WTC11 (cell line): Measurements from ENCODE around the gene SLC37A1. TPM values are rescaled to one million over a fixed set of nuclear protein-coding genes. Genes with fewer than 3 reads are reported as not detected.

Source experiments
- ATAC-seq: fragments of 200-7000 bp; cut with Tn5 transposase; 2 replicates; pipeline ENCODE4 v1.10.0; 2021; ENCODE audit warnings: mild to moderate bottlenecking, moderate library complexity
- CTCF ChIA-PET: fragments of 300-600 bp; sonication (Branson Sonifier 250); formaldehyde crosslinking; loops from one replicate; lab custom pipeline; 2021; ENCODE audit warnings: antibody characterized with exemption; lab: Charles Lee
- POLR2A ChIA-PET: fragments of 350-600 bp; sonication (Branson Sonifier 250); formaldehyde crosslinking; loops from one replicate; lab custom pipeline; 2021; ENCODE audit warnings: antibody characterized with exemption; lab: Charles Lee
- DNase-seq: peaks from one replicate; pipeline ENCODE4 v3.0.0; 2021; ENCODE audit warnings: low spot score
- H3K27ac Mint-ChIP-seq: 2 replicates; pipeline ENCODE4 v1.8.0; 2021; ENCODE audit warnings: mixed read lengths
- H3K27me3 Mint-ChIP-seq: 2 replicates; pipeline ENCODE4 v1.8.0; 2021; ENCODE audit warnings: low read depth, mild to moderate bottlenecking, moderate library complexity, mixed read lengths
- H3K36me3 Mint-ChIP-seq: 2 replicates; pipeline ENCODE4 v1.8.0; 2021; ENCODE audit warnings: mixed read lengths
- H3K4me1 Mint-ChIP-seq: 2 replicates; pipeline ENCODE4 v1.8.0; 2022; ENCODE audit warnings: mixed read lengths
- H3K4me3 Mint-ChIP-seq: 2 replicates; pipeline ENCODE4 v1.8.0; 2021; ENCODE audit warnings: mild to moderate bottlenecking, moderate library complexity, mixed read lengths
- H3K9me3 Mint-ChIP-seq: 2 replicates; pipeline ENCODE4 v1.8.0; 2021; ENCODE audit warnings: mixed read lengths
- CBFB ChIP-seq: sonication (generic); formaldehyde crosslinking; IDR thresholded peaks from 2 replicates; pipeline ENCODE4 v1.8.1; 2022; ENCODE audit warnings: mild to moderate bottlenecking, low read depth, missing genetic modification reagents
- CREB1 ChIP-seq: sonication (generic); formaldehyde crosslinking; IDR thresholded peaks from 2 replicates; pipeline ENCODE4 v1.8.0; 2023; ENCODE audit warnings: mild to moderate bottlenecking, missing genetic modification reagents
- CREM ChIP-seq: sonication (generic); formaldehyde crosslinking; IDR thresholded peaks from 2 replicates; pipeline ENCODE4 v1.8.1; 2022; ENCODE audit warnings: mild to moderate bottlenecking, missing genetic modification reagents, moderate library complexity
- FOXJ3 ChIP-seq: sonication (generic); formaldehyde crosslinking; IDR thresholded peaks from 2 replicates; pipeline ENCODE4 v1.9.0; 2021; ENCODE audit warnings: missing genetic modification reagents, mild to moderate bottlenecking, borderline replicate concordance
- FOXK1 ChIP-seq: sonication (generic); formaldehyde crosslinking; IDR thresholded peaks from 2 replicates; pipeline ENCODE4 v1.8.0; 2022; ENCODE audit warnings: mild to moderate bottlenecking, moderate library complexity, missing genetic modification reagents
- JUN ChIP-seq: sonication (generic); formaldehyde crosslinking; IDR thresholded peaks from 2 replicates; pipeline ENCODE4 v1.8.0; 2023; ENCODE audit warnings: mild to moderate bottlenecking, missing genetic modification reagents
- KAT7 ChIP-seq: sonication (generic); formaldehyde crosslinking; IDR thresholded peaks from 2 replicates; pipeline ENCODE4 v1.8.1; 2023; ENCODE audit warnings: missing genetic modification reagents, mild to moderate bottlenecking, borderline replicate concordance
- MYBL2 ChIP-seq: sonication (generic); formaldehyde crosslinking; IDR thresholded peaks from 2 replicates; pipeline ENCODE4 v1.8.1; 2023; ENCODE audit warnings: mild to moderate bottlenecking, moderate library complexity, missing genetic modification reagents
- NFATC4 ChIP-seq: fragments of 250-450 bp; sonication (Bioruptor Pico); IDR thresholded peaks from 2 replicates; pipeline ENCODE4 v1.9.0; 2021; ENCODE audit warnings: mild to moderate bottlenecking
- NFE2L1 ChIP-seq: sonication (generic); formaldehyde crosslinking; IDR thresholded peaks from 2 replicates; pipeline ENCODE4 v1.8.1; 2023; ENCODE audit warnings: missing genetic modification reagents
- NFYB ChIP-seq: sonication (generic); formaldehyde crosslinking; conservative IDR thresholded peaks from 2 replicates; pipeline ENCODE4 v1.8.0; 2022; ENCODE audit warnings: low read depth, missing genetic modification reagents
- NR1H2 ChIP-seq: sonication (generic); formaldehyde crosslinking; IDR thresholded peaks from 2 replicates; pipeline ENCODE4 v1.9.0; 2021; ENCODE audit warnings: mild to moderate bottlenecking, moderate library complexity, missing genetic modification reagents
- RELA ChIP-seq: sonication (generic); formaldehyde crosslinking; IDR thresholded peaks from 2 replicates; pipeline ENCODE4 v1.8.1; 2022; ENCODE audit warnings: missing genetic modification reagents, mild to moderate bottlenecking, borderline replicate concordance
- TEAD4 ChIP-seq: sonication (generic); formaldehyde crosslinking; IDR thresholded peaks from 2 replicates; pipeline ENCODE4 v1.8.0; 2022; ENCODE audit warnings: mild to moderate bottlenecking, missing genetic modification reagents
- ZBTB21 ChIP-seq: sonication (generic); formaldehyde crosslinking; IDR thresholded peaks from 2 replicates; pipeline ENCODE4 v1.8.1; 2023; ENCODE audit warnings: mild to moderate bottlenecking, missing genetic modification reagents, borderline replicate concordance
- ZNF219 ChIP-seq: sonication (generic); formaldehyde crosslinking; IDR thresholded peaks from 2 replicates; pipeline ENCODE4 v1.8.0; 2023; ENCODE audit warnings: missing genetic modification reagents, mild to moderate bottlenecking, borderline replicate concordance
- ZNF317 ChIP-seq: sonication (generic); formaldehyde crosslinking; IDR thresholded peaks from 2 replicates; pipeline ENCODE4 v1.8.1; 2023; ENCODE audit warnings: low read depth, mild to moderate bottlenecking, moderate library complexity, missing genetic modification reagents, borderline replicate concordance
- ZNF416 ChIP-seq: fragments of 250-450 bp; sonication (Bioruptor Pico); IDR thresholded peaks from 2 replicates; pipeline ENCODE4 v1.9.0; 2021; ENCODE audit warnings: mild to moderate bottlenecking, inconsistent platforms
- ZNF671 ChIP-seq: fragments of 250-450 bp; sonication (Bioruptor Pico); IDR thresholded peaks from 2 replicates; pipeline ENCODE4 v1.8.0; 2021; ENCODE audit warnings: mild to moderate bottlenecking
- total RNA-seq: library from RNA; stranded (reverse); gene quantifications from 3 replicates; pipeline ENCODE4 v1.2.3, GENCODE V29; 2021
- TF ChIP-seq, protein P1 (sequence below): sonication (generic); formaldehyde crosslinking; conservative IDR thresholded peaks from 2 replicates; pipeline ENCODE4 v1.8.1; 2022; ENCODE audit warnings: mild to moderate bottlenecking, missing genetic modification reagents
- TF ChIP-seq, protein P2 (sequence below): fragments of 250-450 bp; sonication (Bioruptor Pico); IDR thresholded peaks from 2 replicates; pipeline ENCODE4 v1.9.0; 2021; ENCODE audit warnings: mild to moderate bottlenecking
- TF ChIP-seq, protein P3 (sequence below): sonication (generic); formaldehyde crosslinking; IDR thresholded peaks from 2 replicates; pipeline ENCODE4 v1.8.0; 2022; ENCODE audit warnings: mild to moderate bottlenecking, missing genetic modification reagents
- TF ChIP-seq, protein P4 (sequence below): sonication (generic); formaldehyde crosslinking; IDR thresholded peaks from 2 replicates; pipeline ENCODE4 v1.8.1; 2023; ENCODE audit warnings: mild to moderate bottlenecking, missing genetic modification reagents, moderate library complexity
- TF ChIP-seq, protein P5 (sequence below): sonication (generic); formaldehyde crosslinking; IDR thresholded peaks from 2 replicates; pipeline ENCODE4 v1.8.0; 2022; ENCODE audit warnings: missing genetic modification reagents
- TF ChIP-seq, protein P6 (sequence below): fragments of 250-450 bp; sonication (Bioruptor Pico); IDR thresholded peaks from 2 replicates; pipeline ENCODE4 v1.9.0; 2021; ENCODE audit warnings: moderate library complexity, mild to moderate bottlenecking, inconsistent platforms, borderline replicate concordance

Gene SLC37A1
- total RNA-seq, 1 experiment from 2014 or later: 22.7 TPM

DNA sequence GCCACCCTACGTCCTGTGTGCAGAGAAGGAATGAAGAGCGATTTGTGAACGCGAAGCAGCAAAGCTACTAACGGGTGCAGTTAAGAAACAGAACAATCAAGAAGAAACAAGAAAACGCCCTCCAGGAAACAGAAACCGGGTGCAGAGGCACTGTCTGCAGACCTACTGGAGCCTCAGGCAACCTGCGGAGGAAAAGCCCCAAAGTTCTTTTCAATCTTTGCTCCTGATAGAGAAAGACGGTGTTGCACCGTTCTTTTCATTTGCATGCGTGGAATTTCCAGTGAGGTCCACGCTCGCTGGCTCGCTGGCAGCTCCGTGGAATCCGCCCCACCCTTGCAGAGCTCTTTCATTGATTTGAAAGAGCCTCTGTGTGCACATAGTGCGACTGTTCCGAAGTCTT is 102.8 kb downstream of the SLC37A1 start:
- Mint-ChIP-seq H3K4me1 (peaks cover 7% of the 10 kb centered on the region; the same call in 1 of the 2 replicates), H3K27me3 (peaks cover 17% of the 10 kb centered on the region)
- DNase-seq: no peak
- no peak for TF ChIP-seq ZBTB21
- no peak for TF ChIP-seq RELA
- no peak for TF ChIP-seq CBFB (CRISPR knock-in tag)
- TF ChIP-seq ZNF416: no peak
- TF ChIP-seq NFYB (CRISPR knock-in tag): no peak
- no peak for TF ChIP-seq ZNF317 (CRISPR knock-in tag)
- TF ChIP-seq FOXJ3 (CRISPR knock-in tag): no peak
- no peak for TF ChIP-seq CREB1 (CRISPR knock-in tag)
- no peak for TF ChIP-seq KAT7 (CRISPR knock-in tag)
- TF ChIP-seq, protein P1, sequence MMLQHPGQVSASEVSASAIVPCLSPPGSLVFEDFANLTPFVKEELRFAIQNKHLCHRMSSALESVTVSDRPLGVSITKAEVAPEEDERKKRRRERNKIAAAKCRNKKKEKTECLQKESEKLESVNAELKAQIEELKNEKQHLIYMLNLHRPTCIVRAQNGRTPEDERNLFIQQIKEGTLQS (CRISPR knock-in tag): no peak
- TF ChIP-seq JUN (CRISPR knock-in tag): no peak
- TF ChIP-seq, all 79 proteins: peak for 0
- ChIA-PET CTCF (interaction anchor here (0.9 kb wide), 1 partner anchor 16 kb away, joined by 3 read pairs; no protein-coding TSS in a partner anchor), POLR2A (no interaction called here)
- Mint-ChIP-seq H3K9me3 (peaks cover 7% of the 10 kb centered on the region), H3K27ac (no peak overlapping the region), H3K4me3 (no peak overlapping the region), H3K36me3 (peaks cover 4% of the 10 kb centered on the region; the same call in 1 of the 2 replicates)
- no peak for ATAC-seq

DNA sequence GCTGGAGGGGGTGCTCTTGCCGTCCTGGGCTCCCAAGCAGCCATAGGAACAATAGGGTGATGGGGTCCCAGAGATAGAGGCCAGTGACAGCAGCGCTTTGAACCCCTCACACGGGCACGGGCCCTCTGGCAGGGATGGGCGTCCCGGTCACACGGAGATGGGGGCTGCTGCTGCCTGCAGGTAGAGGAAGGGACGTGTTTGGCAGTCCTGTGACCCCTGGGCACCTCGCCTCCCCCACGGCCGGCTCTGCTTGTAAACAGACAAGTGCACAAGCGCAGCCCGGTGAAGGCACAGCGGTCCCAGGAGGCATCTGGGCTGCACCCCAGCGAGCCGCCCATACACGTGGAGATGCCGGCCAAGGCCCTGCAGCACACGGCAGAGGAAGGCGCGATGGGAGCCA is 103.3 kb downstream of the SLC37A1 start:
- Mint-ChIP-seq H3K4me1 (peaks cover 11% of the 10 kb centered on the region; the same call in 1 of the 2 replicates), H3K36me3 (peaks cover 4% of the 10 kb centered on the region; the same call in 1 of the 2 replicates), H3K27me3 (peaks cover 17% of the 10 kb centered on the region), H3K9me3 (peaks cover 5% of the 10 kb centered on the region), H3K27ac (no peak overlapping the region), H3K4me3 (no peak overlapping the region)
- TF ChIP-seq ZNF219 (CRISPR knock-in tag) (no peak), ZNF671 (CRISPR knock-in tag) (no peak), NR1H2 (no peak), NFE2L1 (no peak), CREM (CRISPR knock-in tag) (no peak)
- TF ChIP-seq, protein P2, sequence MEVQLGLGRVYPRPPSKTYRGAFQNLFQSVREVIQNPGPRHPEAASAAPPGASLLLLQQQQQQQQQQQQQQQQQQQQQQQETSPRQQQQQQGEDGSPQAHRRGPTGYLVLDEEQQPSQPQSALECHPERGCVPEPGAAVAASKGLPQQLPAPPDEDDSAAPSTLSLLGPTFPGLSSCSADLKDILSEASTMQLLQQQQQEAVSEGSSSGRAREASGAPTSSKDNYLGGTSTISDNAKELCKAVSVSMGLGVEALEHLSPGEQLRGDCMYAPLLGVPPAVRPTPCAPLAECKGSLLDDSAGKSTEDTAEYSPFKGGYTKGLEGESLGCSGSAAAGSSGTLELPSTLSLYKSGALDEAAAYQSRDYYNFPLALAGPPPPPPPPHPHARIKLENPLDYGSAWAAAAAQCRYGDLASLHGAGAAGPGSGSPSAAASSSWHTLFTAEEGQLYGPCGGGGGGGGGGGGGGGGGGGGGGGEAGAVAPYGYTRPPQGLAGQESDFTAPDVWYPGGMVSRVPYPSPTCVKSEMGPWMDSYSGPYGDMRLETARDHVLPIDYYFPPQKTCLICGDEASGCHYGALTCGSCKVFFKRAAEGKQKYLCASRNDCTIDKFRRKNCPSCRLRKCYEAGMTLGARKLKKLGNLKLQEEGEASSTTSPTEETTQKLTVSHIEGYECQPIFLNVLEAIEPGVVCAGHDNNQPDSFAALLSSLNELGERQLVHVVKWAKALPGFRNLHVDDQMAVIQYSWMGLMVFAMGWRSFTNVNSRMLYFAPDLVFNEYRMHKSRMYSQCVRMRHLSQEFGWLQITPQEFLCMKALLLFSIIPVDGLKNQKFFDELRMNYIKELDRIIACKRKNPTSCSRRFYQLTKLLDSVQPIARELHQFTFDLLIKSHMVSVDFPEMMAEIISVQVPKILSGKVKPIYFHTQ (CRISPR knock-in tag): no peak
- TF ChIP-seq, protein P3, sequence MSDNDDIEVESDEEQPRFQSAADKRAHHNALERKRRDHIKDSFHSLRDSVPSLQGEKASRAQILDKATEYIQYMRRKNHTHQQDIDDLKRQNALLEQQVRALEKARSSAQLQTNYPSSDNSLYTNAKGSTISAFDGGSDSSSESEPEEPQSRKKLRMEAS (CRISPR knock-in tag): 0 out of 2 replicates have a peak, but pooled peaks have one; percentile 19
- DNase-seq (no peak), ATAC-seq (no peak)
- CTCF ChIA-PET: interaction anchor here (1.4 kb wide), 1 partner anchor 23 kb away, joined by 12 read pairs; no protein-coding TSS in a partner anchor
- POLR2A ChIA-PET: no interaction called here

DNA sequence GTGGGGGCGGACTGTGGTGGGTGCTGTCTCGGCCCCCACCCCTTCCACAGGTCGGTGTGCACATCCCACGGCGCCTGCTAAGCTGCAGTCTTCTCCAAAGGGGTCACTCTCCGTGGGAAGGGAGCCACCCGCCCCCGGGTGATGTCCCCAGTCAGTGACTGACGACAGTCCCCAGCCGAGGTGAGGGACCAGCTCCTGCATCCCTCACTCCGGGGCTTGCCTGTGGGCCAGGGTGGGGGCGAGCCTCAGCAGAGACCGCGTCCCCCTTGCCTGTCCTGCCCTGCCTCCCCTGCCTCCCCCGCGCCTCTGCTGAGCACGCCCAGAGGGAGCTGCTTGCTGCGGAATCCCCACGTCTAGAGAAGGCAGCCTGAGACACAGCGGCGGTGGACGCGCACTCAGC is 103.8 kb downstream of the SLC37A1 start:
- H3K4me1 Mint-ChIP-seq: peaks cover 11% of the 10 kb centered on the region; the same call in 1 of the 2 replicates
- peaks cover 2% of the 10 kb centered on the region; the same call in 1 of the 2 replicates for H3K36me3 Mint-ChIP-seq
- POLR2A ChIA-PET: no interaction called here
- TF ChIP-seq FOXK1 (CRISPR knock-in tag): no peak
- no peak for TF ChIP-seq NFATC4 (CRISPR knock-in tag)
- TF ChIP-seq, protein P4, sequence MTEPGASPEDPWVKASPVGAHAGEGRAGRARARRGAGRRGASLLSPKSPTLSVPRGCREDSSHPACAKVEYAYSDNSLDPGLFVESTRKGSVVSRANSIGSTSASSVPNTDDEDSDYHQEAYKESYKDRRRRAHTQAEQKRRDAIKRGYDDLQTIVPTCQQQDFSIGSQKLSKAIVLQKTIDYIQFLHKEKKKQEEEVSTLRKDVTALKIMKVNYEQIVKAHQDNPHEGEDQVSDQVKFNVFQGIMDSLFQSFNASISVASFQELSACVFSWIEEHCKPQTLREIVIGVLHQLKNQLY (CRISPR knock-in tag): no peak
- no peak for TF ChIP-seq TEAD4 (CRISPR knock-in tag)
- no peak for TF ChIP-seq ZBTB21
- no peak for TF ChIP-seq MYBL2 (CRISPR knock-in tag)
- TF ChIP-seq, protein P5, sequence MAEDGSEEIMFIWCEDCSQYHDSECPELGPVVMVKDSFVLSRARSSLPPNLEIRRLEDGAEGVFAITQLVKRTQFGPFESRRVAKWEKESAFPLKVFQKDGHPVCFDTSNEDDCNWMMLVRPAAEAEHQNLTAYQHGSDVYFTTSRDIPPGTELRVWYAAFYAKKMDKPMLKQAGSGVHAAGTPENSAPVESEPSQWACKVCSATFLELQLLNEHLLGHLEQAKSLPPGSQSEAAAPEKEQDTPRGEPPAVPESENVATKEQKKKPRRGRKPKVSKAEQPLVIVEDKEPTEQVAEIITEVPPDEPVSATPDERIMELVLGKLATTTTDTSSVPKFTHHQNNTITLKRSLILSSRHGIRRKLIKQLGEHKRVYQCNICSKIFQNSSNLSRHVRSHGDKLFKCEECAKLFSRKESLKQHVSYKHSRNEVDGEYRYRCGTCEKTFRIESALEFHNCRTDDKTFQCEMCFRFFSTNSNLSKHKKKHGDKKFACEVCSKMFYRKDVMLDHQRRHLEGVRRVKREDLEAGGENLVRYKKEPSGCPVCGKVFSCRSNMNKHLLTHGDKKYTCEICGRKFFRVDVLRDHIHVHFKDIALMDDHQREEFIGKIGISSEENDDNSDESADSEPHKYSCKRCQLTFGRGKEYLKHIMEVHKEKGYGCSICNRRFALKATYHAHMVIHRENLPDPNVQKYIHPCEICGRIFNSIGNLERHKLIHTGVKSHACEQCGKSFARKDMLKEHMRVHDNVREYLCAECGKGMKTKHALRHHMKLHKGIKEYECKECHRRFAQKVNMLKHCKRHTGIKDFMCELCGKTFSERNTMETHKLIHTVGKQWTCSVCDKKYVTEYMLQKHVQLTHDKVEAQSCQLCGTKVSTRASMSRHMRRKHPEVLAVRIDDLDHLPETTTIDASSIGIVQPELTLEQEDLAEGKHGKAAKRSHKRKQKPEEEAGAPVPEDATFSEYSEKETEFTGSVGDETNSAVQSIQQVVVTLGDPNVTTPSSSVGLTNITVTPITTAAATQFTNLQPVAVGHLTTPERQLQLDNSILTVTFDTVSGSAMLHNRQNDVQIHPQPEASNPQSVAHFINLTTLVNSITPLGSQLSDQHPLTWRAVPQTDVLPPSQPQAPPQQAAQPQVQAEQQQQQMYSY: no peak
- TF ChIP-seq, protein P6, sequence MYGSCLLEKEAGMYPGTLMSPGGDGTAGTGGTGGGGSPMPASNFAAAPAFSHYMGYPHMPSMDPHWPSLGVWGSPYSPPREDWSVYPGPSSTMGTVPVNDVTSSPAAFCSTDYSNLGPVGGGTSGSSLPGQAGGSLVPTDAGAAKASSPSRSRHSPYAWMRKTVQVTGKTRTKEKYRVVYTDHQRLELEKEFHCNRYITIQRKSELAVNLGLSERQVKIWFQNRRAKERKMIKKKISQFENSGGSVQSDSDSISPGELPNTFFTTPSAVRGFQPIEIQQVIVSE (CRISPR knock-in tag): no peak

More for the DNA sequence above, 103.8 kb downstream of the SLC37A1 start:
- no peak for ATAC-seq
- Mint-ChIP-seq H3K9me3 (peaks cover 4% of the 10 kb centered on the region), H3K27me3 (peaks cover 16% of the 10 kb centered on the region), H3K4me3 (no peak overlapping the region), H3K27ac (no peak overlapping the region)
- DNase-seq: no peak
- CTCF ChIA-PET: interaction anchor here (1.0 to 1.4 kb wide), 3 partner anchors 10 to 35 kb away, joined by 3 to 12 read pairs (median 3); no protein-coding TSS in a partner anchor
